Measurements from ENCODE around the gene SLC16A8. TPM values are rescaled to one million over a fixed set of nuclear protein-coding genes. Genes with fewer than 3 reads are reported as not detected.

Gene SLC16A8
- total RNA-seq, 1 donor from 2014 or later: 0.26 TPM

DNA sequence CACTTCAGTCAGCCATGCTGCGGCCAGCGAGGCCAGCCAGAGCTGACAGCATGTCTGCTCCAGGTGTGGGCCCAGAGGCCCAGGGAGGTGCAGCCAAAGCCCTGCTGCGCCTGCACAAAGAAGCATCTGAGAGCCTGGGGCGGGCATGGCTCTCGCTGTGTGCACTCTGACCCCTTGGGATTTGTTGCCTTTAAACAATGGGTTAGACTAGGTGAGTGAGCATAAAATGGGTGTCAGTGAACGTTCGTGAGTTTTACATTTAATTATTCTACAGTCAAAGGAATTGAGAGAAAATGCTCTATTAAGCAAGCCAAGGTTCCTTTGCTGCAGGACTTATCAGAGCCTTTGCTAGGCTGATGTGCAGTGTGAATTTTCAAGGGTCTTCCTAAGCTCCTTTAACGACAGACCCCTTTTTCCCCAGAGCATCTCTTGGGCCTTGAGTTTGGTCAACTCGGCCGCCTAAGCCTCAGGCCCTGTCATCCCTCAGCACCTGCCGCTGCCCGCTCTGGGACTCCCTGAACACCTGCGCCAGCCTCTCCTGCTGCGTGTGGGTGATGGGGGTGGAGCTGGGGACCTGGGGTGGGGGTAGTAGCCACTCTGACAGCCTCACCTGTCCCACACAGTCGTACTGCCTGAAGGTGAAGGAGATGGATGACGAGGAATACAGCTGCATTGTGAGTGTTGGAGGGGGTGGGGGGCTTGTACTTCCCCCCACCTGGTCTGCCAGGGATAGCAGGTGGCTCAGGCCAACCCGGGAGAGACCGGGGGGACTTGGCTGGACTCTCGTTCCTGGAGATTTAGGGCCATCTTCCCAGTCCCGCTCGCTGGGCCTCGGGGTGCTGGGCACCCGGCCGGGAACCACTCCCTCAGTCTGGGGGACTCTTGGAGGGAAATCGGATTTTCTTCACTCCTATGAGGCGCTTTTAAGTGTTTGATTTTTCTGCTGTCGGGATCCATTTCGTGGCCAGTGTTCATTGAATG is 10.5 kb downstream of the SLC16A8 start:
- Mint-ChIP-seq H3K27me3 (ENCODE audit: low read depth) (no peaks in the 10 kb centered on the region), H3K27ac (ENCODE audit: unreplicated experiment) (no peak overlapping the region), H3K36me3 (ENCODE audit: low read depth) (no peaks in the 10 kb centered on the region), H3K9me3 (no peaks in the 10 kb centered on the region), H3K4me3 (no peak overlapping the region), H3K4me1 (peaks cover 25% of the 10 kb centered on the region)
- no peak for DNase-seq (ENCODE audit: low read depth, low spot score)
- TF ChIP-seq, protein P1, sequence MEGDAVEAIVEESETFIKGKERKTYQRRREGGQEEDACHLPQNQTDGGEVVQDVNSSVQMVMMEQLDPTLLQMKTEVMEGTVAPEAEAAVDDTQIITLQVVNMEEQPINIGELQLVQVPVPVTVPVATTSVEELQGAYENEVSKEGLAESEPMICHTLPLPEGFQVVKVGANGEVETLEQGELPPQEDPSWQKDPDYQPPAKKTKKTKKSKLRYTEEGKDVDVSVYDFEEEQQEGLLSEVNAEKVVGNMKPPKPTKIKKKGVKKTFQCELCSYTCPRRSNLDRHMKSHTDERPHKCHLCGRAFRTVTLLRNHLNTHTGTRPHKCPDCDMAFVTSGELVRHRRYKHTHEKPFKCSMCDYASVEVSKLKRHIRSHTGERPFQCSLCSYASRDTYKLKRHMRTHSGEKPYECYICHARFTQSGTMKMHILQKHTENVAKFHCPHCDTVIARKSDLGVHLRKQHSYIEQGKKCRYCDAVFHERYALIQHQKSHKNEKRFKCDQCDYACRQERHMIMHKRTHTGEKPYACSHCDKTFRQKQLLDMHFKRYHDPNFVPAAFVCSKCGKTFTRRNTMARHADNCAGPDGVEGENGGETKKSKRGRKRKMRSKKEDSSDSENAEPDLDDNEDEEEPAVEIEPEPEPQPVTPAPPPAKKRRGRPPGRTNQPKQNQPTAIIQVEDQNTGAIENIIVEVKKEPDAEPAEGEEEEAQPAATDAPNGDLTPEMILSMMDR (conservative IDR thresholded peaks at IDR 0.05): no peak

DNA sequence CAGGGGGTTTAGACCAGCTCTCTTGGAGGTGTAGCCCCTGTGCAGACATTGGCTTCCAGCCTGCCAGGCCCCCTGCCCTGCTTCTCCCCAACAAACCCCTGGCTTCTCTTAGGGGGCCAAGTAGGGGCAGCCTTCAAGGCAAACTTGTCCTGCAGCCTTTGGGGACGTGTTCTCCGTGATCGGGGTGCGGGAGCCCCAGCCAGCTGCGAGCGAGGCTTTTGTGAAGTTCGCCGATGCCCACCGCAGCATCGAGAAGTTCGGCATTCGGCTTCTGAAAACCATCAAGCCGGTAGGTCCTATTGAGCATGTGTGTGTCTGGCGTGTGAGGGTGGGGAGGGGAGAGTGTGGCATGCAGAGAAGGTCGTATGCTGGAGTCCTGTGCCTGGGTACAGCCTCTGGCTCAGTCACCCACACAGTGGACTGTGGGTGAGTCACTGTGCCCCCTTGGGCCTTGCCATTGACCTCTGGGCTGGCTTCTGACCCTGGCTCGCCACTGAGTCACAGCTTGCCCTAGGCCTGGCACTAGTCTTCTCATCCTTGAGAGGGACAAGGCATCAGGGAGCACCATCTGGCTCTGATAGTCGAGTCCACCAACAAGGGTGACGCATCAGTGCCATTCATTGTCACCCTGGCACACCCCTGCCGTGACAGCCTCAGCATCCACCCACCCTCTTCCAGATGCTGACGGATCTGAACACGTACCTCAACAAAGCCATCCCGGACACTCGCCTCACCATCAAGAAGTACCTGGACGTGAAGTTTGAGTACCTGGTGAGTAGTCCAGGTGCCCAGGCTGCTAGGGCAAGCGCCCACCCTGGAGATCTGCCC is 11.4 kb downstream of the SLC16A8 start:
- TF ChIP-seq, protein P1 (conservative IDR thresholded peaks at IDR 0.05): no peak
- Mint-ChIP-seq H3K27ac (ENCODE audit: unreplicated experiment) (no peak overlapping the region), H3K4me3 (no peak overlapping the region), H3K27me3 (ENCODE audit: low read depth) (no peaks in the 10 kb centered on the region), H3K36me3 (ENCODE audit: low read depth) (no peaks in the 10 kb centered on the region), H3K4me1 (peaks cover 34% of the 10 kb centered on the region), H3K9me3 (no peaks in the 10 kb centered on the region)
- no peak for DNase-seq (ENCODE audit: low read depth, low spot score)

DNA sequence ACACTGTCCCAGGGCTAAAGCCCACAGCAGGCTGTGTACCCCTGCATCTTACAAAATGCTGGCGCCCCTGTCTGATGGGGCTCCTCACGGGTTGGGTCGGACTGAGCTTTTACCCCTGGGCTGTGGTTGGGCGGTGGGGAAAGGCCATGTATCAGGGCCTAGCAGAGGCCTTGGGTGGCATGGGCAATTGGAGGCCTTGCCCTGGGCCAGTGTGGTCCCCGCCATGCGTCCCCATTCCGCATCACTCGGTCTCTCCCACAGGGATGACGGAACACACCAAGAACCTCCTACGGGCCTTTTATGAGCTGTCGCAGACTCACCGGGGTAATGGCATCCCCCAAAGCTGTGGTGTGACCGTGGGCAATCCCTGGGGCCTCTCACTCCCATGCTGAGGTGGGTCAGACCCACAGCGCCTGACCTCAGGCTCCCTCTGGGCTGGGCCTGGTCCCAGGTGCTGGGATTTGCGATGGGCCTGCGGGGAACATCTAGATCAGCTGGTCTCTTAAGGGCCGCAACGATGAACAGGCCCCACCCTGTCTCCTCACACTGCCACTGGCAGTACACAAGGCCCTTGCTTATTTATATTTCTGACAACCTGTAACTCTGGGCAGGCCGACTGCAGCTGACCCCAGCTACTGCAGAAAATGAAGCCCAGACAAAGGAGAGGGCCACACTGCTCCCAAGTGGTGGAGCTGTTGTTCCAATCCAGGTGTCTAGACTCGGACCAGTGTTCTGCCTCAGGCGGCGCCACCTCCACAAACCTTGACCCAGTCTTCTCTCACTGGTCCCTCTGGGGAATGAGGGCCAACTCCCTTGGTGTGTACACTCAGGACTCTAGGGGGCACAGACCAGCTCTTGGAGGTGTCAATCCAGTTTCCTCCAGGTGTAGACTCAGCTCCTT is 12.3 kb downstream of the SLC16A8 start:
- Mint-ChIP-seq H3K27ac (ENCODE audit: unreplicated experiment) (no peak overlapping the region), H3K27me3 (ENCODE audit: low read depth) (no peaks in the 10 kb centered on the region), H3K9me3 (no peaks in the 10 kb centered on the region), H3K4me3 (no peak overlapping the region), H3K4me1 (peaks cover 36% of the 10 kb centered on the region), H3K36me3 (ENCODE audit: low read depth) (no peaks in the 10 kb centered on the region)
- TF ChIP-seq, protein P1 (conservative IDR thresholded peaks at IDR 0.05): no peak
- no peak for DNase-seq (ENCODE audit: low read depth, low spot score)

- TF ChIP-seq, protein P1 (conservative IDR thresholded peaks at IDR 0.05): no peak
- H3K27ac Mint-ChIP-seq (ENCODE audit: unreplicated experiment): peak overlapping the region; percentile 90
- no peak for DNase-seq (ENCODE audit: low read depth, low spot score)
- H3K36me3 Mint-ChIP-seq (ENCODE audit: low read depth): no peaks in the 10 kb centered on the region
- H3K4me3 Mint-ChIP-seq: no peak overlapping the region
- H3K4me1 Mint-ChIP-seq: peaks cover 35% of the 10 kb centered on the region
- no peaks in the 10 kb centered on the region for H3K9me3 Mint-ChIP-seq
- H3K27me3 Mint-ChIP-seq (ENCODE audit: low read depth): no peaks in the 10 kb centered on the region
Observed at GRCh38 chr22:38070250-38070921, 13.6 kb downstream of the SLC16A8 start.

All from neural crest cell (in vitro differentiated cells).